HCEC 1CT (cell line): Measurements from ENCODE around the gene CHRM1.

Experiments used
- DNase-seq: peaks from one replicate; pipeline ENCODE4 v3.0.0-alpha.2; 2017

The CHRM1 gene

DNA sequence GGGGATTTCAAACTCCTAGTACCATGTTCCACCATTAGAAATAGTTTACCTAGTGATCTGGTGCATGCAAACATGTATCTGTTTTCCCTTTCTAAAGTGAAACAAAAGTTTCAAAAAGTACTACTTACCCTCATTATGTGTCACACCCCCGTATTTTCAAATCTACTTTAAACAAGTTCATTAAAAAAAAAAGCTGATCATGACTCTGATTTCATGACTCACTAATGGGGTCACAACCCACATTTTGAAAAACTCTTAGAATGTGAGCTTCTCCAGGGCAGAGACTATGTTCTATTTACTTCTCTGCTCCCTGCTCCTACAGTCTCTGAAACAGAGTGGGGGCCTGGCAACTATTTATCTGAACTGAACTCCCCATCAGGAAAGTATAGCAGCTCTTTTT, 18.2 kb downstream of the CHRM1 start:
- no peak for DNase-seq

DNA sequence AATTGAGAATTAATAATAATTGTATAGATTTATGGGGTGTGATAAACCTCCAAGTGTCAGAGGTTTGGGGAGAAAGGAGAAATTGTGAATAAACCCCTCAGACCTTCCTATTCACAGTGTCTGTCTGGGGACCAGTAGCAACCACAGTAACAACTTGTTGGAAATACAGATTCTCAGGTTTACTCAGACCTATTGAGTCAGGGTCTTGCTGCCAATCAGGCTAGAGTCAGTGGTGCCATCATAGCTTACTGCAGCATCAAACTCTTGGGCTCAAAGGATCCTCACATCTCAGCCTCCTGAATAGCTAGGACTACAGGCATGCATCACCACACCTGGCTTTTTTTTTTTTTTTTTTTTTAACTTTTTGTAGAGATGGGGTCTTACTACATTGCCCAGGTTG, 23.1 kb downstream of the CHRM1 start:
- no peak for DNase-seq

DNA sequence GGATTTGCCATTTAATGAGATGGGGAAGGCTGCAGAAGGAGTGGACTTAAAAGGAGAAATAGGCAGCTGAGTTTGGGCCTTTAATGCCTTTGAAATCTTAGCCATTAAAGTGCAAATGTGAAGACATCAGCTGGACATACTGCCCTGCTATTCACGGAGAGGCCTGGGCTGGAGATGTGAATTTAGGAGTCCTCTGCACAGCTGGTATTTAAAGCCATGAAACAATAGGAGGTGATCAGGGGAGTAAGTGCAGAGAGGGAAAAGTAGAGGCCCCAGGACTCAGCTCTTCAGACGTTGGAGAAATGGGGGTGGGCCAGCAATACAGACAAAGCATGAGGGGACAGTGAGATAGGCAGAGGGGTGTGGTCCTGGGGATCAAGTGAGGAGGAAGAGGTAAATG, 23.9 kb downstream of the CHRM1 start:
- no peak for DNase-seq

DNA sequence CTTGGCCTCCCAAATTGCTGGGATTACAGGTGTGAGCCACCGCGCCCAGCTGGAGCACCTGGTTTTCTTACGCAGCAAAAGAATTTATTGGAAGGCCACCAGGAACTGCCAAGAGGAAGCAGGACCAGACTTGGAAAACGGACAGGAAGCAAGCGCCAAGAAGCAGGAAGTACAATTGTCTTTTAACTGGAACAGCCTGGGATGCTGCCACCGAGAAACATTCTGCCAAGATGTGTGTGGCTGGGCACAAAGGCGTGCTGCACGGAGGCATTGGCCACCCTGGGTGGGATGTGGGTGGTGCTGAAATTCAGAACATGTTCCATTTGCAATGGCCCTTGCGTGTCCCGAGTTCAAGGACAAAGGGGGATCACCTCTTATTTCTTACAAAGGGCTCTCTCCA, 25.1 kb downstream of the CHRM1 start:
- DNase-seq = no peak

DNA sequence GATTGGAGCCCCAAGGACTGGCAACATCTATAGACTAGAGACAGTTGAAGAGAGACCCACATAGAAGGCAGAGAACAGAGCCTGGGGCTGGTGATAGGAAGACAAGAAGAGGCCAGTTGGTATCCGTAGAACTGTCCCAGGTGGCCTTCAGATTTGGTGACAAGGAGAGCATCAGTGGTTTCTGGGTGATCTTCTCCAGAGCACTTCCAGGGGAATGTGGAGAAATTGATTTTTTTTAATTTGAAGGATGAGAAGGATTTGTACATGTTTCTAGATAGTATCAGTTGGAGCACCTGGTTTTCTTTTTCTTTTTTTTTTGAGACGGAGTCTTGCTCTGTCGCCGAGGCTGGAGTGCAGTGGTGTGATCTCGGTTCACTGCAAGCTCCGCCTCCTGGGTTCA, 25.7 kb downstream of the CHRM1 start:
- no peak for DNase-seq

DNA sequence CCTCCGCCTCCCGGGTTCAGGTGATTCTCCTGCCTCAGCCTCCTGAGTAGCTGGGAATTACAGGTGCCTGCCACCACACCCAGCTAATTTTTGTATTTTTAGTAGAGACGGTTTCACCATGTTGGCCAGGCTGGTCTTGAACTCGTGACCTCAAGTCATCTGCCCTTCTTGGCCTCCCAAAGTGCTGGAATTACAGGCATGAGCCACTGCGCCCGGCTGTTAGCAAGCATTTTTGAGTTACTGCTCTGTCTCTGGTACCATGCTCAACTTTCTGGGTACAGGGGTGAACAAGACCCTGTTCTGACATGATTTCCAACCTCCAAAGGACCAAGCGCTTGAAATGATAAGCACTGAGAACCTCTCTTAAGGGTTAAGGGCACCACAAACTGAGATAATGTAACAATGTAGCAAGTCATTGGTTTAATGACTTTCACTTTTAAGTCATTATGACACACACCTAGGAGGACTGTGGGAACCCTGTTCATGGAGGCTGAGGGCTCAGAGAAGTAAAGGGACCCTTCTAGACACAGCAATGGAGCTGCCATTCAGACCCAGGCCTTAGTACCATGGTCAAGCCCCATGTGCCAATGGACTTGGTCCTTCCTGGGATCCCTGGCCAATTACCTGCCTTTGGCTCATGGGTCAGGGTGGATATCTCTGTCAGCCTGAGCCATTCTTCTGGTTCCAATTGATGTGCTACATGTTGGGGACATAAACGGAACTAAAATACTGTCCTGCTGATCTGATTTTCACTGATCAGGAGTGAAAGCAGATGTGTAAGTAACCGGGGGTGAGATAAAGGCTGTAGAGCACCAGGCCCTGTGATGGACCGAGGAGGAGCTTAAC, 28.9 kb downstream of the CHRM1 start:
- DNase-seq = no peak

DNA sequence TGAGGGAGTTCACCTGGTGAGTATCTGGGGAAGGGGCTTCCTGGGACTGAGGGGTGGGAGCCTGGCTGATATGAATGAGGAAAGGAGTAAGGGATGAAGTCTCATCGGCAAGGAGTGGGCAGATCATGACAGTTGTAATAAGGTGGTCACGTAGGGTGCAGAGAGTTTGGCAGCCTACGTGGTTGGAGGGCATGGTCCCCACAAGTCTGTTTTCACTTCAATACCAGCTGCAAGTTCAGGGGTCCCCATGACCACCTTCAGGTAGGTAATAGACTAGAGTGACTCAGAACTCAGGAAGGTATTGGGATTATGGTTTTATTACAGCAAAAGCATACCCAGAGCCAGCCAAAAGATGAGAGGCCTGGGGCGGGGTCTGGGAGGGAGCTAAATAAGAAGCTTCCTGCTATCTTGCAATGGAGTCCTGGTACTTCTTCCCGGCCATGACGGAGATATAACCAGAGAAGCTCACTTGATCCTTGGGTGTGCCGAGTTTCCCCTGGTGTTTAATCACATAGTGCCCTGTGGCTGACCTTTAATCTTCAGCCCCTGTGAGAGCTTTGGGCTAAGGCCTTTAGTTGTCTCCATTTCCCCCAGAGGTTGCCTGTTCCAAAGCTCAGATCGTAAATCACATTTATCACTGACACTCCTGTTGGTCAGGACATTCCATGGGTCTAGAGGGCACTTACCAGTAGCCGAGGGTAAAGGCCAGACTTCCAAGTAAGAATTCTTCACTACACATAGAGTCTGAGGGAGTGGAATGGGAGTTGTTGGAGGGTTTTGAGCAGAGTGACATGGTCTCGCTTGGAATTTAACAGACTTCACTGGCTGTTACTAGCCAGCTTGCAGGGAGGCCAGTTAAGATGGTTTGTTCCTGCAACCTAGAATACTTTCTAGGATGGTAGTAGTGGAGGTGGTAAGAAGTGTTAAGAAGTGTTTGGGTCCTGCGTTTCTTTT, 31.4 kb downstream of the CHRM1 start:
- peak; percentile 55 for DNase-seq

DNA sequence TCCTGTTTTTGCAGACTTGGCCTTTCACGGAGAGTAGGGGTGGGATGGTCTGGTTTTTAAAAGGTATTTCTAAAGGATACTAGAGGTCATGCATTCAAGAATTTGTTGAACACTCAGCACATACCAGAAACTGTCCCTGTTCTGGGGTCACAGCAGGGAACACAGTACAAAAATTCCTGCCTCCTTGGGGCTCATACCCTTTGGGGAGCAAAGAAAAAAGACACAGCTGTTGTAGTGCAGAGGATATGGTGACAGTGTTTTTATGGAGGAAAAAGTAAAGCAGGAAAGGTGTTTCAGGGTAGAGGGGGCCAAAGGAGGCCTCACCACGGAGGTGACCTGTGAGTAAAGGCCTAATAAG, 32.1 kb downstream of the CHRM1 start:
- DNase-seq = no peak

DNA sequence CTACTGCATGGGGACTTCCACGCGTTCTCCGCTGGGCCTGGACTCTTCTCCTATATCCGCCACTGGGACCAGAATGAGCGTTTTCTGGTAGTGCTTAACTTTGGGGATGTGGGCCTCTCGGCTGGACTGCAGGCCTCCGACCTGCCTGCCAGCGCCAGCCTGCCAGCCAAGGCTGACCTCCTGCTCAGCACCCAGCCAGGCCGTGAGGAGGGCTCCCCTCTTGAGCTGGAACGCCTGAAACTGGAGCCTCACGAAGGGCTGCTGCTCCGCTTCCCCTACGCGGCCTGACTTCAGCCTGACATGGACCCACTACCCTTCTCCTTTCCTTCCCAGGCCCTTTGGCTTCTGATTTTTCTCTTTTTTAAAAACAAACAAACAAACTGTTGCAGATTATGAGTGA, 32.8 kb downstream of the CHRM1 start:
- DNase-seq = no peak

DNA sequence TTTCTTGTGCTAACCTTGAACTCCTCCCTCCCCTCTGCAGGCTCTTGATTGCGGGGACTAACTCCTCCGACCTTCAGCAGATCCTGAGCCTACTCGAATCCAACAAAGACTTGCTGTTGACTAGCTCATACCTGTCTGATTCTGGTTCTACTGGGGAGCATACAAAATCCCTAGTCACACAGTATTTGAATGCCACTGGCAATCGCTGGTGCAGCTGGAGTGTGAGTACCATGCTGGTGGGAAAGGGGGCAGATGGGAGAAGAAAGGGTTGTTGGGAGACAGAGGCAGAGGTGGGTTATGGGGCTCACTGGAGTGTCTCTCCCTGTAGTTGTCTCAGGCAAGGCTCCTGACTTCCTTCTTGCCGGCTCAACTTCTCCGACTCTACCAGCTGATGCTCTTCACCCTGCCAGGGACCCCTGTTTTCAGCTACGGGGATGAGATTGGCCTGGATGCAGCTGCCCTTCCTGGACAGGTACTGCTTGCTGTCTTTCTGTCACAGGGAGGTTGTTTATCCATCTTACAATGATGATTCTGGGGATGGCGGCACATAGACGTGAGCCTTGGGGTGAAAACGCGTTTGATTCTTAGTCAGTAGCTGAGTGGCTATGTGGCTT, 35.9 kb downstream of the CHRM1 start:
- DNase-seq = no peak

DNA sequence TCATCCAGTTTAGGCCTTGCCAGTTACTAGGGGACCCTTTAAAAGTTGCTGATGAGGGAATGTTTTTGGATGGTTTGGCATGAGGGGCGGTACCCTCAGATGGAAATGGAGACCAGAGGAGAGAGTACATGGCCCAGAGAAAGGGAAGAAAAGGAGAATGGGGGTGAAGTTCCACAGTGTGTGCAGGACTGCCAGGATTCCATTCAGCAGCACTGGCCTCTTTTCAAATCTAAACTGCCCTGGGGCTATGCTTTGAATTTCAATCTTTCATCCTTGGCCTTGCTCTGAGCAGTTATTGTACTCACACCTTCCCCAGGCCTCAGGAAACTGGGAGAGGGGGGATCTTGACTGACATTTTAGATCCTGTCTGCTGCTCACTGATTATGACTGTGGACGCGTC, 37.5 kb downstream of the CHRM1 start:
- no peak for DNase-seq

DNA sequence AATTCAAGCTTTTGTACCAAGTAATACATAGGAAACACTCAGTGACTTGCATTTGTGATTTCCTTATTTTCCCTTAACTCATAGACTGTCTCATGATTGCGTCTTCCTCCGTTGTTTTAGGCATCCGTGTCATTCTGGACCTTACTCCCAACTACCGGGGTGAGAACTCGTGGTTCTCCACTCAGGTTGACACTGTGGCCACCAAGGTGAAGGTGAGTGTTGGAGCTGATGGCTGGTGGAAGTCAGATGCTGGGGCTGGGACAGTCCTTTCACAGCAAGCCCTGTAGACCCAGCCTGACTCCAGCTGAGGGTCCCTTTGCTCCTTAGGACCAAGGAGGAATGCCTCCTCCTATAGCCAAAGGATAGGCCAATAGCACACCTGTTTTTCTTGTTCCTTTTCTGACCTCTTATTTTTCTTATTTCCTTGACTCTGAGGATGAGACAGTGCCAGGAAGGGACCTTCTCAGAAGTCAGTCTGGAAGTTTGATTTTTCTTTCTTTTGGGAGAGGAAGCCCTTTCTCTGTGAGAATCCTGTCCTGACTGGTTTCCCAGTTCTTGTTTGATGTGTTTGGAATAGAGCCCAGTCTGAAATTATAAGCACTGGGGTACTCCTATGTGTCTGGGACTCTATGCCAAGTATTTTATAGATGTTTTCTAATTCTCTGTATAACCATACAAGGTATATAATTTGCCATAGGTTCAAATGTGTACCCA, 38.2 kb downstream of the CHRM1 start:
- DNase-seq = no peak

DNA sequence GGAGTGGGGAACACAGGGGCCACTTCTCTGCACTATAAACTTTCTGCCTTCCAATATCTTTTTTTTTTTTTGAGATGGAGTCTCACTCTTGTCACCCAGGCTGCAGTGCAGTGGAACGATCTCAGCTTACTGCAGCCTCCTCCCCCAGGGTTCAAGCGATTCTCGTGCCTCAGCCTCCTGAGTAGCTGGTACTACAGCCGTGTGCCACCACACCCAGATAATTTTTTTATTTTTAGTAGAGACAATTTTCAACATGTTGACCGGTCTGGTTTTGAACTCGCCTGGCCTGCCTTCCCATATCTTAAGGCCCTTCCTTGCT, 38.8 kb downstream of the CHRM1 start:
- DNase-seq = no peak

DNA sequence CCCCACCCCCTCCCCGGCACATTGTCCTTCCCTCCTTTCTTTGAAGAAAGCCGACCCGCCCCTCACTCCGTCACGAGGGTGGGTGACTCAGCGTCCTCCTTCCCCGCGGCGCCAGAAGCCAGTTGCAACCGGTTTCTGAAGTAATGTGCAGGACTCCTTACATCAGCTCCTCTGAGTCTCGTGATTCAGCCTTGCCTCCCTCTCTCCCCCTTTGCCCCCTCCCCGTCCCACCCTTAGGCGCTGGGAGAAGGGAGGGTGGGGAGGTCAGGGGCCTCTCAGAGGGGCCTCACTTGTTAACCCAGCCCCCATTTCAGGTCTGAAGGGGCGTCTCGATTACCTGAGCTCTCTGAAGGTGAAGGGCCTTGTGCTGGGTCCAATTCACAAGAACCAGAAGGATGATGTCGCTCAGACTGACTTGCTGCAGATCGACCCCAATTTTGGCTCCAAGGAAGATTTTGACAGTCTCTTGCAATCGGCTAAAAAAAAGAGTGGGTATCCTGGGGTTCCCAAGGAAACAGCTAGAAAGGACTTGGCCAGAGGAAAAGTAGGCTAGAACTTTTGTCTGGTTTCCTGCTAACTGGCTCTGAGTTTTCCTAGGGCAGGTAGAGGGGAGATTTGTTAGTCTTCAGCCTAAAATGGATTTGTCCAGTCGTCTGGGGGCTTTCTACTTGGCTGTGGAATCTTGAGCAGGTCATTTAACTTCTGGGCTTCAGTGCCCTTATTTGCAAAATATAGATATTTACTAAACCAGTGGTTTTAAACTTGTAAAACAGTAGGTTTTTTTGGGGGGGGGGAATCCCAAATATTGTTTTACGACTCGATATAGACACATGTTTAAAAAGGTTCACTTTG, 39.4 kb downstream of the CHRM1 start:
- peak; percentile 96 for DNase-seq

DNA sequence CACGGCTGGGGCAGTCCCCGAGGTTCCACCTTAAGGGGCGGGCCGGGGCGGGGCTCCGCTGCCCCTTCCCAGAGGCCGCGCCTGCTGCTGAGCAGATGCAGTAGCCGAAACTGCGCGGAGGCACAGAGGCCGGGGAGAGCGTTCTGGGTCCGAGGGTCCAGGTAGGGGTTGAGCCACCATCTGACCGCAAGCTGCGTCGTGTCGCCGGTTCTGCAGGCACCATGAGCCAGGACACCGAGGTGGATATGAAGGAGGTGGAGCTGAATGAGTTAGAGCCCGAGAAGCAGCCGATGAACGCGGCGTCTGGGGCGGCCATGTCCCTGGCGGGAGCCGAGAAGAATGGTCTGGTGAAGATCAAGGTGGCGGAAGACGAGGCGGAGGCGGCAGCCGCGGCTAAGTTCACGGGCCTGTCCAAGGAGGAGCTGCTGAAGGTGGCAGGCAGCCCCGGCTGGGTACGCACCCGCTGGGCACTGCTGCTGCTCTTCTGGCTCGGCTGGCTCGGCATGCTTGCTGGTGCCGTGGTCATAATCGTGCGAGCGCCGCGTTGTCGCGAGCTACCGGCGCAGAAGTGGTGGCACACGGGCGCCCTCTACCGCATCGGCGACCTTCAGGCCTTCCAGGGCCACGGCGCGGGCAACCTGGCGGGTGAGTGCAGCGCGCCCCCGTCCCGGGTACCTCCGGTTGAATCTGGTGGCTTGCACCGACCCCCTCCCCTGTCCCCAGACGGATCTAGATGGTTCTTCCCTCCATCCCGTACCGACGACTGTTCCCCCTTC, 40.2 kb downstream of the CHRM1 start, which contains the start of gene SLC3A2:
SLC3A2 (plus strand) TSS at position 94 of the 776 bp plus-strand sequence; CDS start at position 222, 128 bp downstream.
- peak; percentile 90 for DNase-seq

DNA sequence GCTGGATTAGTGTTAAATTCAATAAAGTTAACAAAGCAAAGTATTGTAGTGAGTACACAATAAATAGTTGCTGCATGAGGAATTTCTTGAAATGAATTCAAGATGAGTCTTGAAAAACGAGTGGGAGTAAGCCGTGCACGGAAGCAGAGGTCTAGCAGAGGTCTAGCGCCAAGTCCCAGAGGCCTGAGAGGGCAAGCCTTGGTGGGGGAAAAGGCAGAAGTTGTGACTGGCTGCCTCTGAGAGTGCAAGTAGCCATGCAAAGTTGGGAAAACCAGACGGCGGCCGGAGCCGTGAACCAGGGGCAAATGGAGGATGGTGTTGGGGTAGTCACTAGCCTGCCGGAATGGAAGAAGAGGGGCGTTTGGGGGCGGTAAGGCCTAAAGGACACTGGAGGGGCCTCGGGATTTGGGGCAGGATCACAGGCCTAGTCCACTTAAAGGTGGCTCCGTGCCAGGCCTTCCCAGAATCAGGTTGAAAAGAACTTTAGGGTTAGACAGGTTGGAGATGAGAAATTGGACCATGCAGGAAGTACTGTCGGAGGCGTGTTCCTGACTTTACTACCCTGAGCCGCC, 40.8 kb downstream of the CHRM1 start:
- peak; percentile 88 for DNase-seq

DNA sequence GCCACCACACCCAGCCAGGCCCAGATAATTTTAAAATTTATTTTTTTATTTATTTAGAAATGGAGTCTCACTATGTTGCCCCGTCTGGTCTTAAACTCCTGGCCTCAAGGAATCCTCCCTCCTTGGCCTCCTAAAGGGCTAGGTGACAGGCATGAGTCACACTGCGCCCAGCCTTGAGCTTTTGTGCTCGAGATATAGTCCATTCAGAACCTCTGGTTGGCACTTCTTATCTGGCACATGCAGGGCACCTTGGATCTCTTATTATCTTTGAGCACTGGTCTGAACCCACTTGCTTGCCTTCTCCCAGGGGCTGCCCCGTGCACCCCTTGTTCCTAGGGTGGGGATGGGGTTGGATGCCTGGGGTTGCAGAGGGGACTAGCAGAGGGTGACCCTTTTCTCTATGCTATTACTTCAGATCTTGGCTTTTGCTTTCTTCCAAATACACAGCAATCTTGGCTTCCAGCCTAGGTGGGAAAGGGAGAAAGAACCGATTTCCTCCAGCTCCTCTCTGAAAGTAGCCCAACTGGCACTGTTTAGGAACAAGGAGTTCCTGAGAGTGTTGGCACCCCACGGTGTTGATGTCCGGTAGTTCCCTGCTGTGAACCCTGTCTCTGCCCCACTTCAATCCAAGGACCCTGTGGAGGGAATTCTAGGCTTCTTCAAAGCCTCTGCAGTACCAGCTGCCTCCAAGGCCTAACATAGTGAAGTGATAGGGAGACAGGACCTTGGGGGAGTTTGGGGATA, 41.8 kb downstream of the CHRM1 start:
- no peak for DNase-seq

DNA sequence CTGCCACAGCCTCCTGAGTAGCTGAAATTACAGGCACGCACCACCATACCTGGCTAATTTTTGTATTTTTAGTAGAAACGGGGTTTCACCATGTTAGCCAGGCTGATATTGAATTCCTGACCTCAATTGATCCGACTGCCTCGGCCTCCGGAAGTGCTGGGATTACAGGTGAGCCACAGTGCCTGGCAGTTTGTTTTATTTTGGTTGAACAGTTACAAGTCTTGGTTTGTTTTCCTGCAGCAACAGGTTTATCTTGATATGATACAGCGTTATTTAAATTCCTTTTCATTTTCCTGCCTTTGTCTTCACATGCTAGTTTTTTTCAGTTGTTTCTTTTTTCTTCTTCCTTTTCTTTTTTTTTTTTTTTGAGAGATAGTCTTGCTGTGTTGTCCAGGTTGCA, 44.5 kb downstream of the CHRM1 start:
- no peak for DNase-seq

DNA sequence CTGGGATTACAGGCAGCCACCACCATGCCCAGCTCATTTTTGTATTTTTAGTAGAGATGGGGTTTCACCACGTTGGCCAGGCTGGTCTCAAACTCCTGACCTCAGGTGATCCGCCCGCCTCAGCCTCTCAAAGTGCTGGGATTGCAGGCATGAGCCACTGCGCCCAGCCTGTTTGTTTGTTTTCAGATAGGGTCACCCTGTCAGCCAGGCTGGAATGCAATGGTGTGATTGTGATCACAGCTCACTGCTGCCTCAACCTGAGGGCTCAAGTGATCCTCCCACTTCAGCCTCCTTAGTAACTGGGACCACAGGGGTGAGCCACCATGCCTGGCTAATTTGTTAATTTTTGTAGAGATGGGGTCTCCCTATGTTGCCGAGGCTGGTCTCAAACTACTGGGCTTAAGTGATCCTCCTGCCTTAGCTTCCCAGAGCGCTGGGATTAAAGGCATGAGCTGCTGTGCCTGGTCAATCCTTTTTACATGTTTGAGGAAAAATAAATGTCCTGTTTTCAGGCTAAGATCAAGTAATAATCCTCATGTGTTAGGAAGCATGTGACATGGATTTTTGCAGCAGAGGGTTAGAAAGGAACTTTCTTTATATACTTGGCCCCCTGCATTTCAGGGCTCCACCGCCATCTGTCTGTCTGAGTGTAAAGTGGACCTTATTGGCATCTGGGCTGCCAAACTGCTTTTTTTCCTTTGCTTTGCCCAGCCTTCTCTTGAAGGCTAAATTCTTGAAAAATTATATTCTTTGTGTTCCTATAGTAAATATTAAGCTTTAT, 45.3 kb downstream of the CHRM1 start:
- DNase-seq = no peak
